GM12801 (cell line): Measurements from ENCODE around the gene ZFR2.

Source experiments
- CTCF ChIP-seq: IDR thresholded peaks from one replicate; pipeline ENCODE4 v1.5.1; 2011; ENCODE audit warnings: control low read depth; ENCODE audit not compliant: insufficient read length; ENCODE audit errors: extremely low read depth

Gene ZFR2

GRCh38 chr19:3817761-3818160 lies 51.1 kb downstream of the ZFR2 start:
- TF ChIP-seq CTCF = no peak

- TF ChIP-seq CTCF = no peak
Observed at GRCh38 chr19:3816566-3817218, 52.1 kb downstream of the ZFR2 start.

- TF ChIP-seq CTCF = no peak
Observed at GRCh38 chr19:3814648-3815047, 54.2 kb downstream of the ZFR2 start.

GRCh38 chr19:3813473-3814392 lies 55.1 kb downstream of the ZFR2 start:
- TF ChIP-seq CTCF = no peak

GRCh38 chr19:3810708-3811355 lies 58.0 kb downstream of the ZFR2 start:
- TF ChIP-seq CTCF = no peak

- TF ChIP-seq CTCF = no peak
Observed at GRCh38 chr19:3809881-3810707, 58.7 kb downstream of the ZFR2 start.
